Stomach (tissue), 9 donors: ENCODE measurements around the gene LSR. TPM values are rescaled to one million over a fixed set of nuclear protein-coding genes. Genes with fewer than 3 reads are reported as not detected.

Experiments used
- DNase-seq, 2 donors: peaks; one replicate each; pipeline versions ENCODE4 v3.0.0 to v3.0.0-alpha.2; 2013 to 2019
- H3K27ac ChIP-seq, 5 donors: fragments of 200-600 bp in 4 of 5; sonication (generic) in 4 of 5; one replicate each; pipeline ENCODE4 v1.5.1; 2013 to 2019; ENCODE audit warnings: mild to moderate bottlenecking in 1 of 5, moderate library complexity in 1 of 5
- H3K27me3 ChIP-seq, 3 donors: fragments of 200-600 bp; sonication (generic); one replicate each; pipeline ENCODE4 v1.5.1; 2017 to 2019; ENCODE audit warnings: mixed run types in 1 of 3
- H3K36me3 ChIP-seq, 4 donors: fragments of 200-600 bp; sonication (generic); 1 replicate in 3 of 4; 2 replicates in 1 of 4; pipeline ENCODE4 v1.5.1; 2016 to 2019
- H3K4me1 ChIP-seq, 4 donors: fragments of 200-600 bp; sonication (generic); one replicate each; pipeline ENCODE4 v1.5.1; 2016 to 2019
- H3K4me3 ChIP-seq, 4 donors: fragments of 200-600 bp; sonication (generic) in 3 of 4; one replicate each; pipeline ENCODE4 v1.5.1; 2016 to 2019; ENCODE audit warnings: mild to moderate bottlenecking in 1 of 4
- H3K9me3 ChIP-seq, 4 donors: fragments of 200-600 bp; sonication (generic); one replicate each; pipeline ENCODE4 v1.5.1; 2016 to 2019
- CTCF ChIP-seq, 7 experiments: fragments of 450-650 bp in 4 of 7; fragments of 200-600 bp in 3 of 7; sonication (generic) in 3 of 7; IDR thresholded peaks; one replicate each; pipeline ENCODE4 v1.5.1; 2016 to 2019; ENCODE audit warnings: antibody characterized with exemption in 7 of 7, control low read depth in 2 of 7, mild to moderate bottlenecking in 1 of 7
- EP300 ChIP-seq: sonication (generic); formaldehyde crosslinking; IDR thresholded peaks from one replicate; pipeline ENCODE4 v1.6.1; 2017; ENCODE audit warnings: antibody characterized with exemption
- POLR2A ChIP-seq, 4 donors: fragments of 450-650 bp; IDR thresholded peaks; one replicate each; pipeline ENCODE4 v1.6.1; 2016; ENCODE audit warnings: antibody characterized with exemption in 4 of 4, control low read depth in 2 of 4, mild to moderate bottlenecking in 1 of 4, moderate library complexity in 1 of 4
- POLR2AphosphoS5 ChIP-seq, 3 donors: sonication (generic); formaldehyde crosslinking; IDR thresholded peaks; one replicate each; pipeline ENCODE4 v1.6.1; 2016; ENCODE audit warnings: antibody characterized with exemption in 3 of 3
- WGBS, 5 donors: extraction: QIAGEN DNeasy Blood & Tissue Kit in 3 of 5; methylation state at CpG; one replicate each; pipeline versions ENCODE4 v1.1.5 to v1.1.7; 2013 to 2018; 5-methylcytosine and 5-hydroxymethylcytosine counted together
- intact Hi-C: fragments of 100-400 bp; cut with DNase I; formaldehyde crosslinking; loops from one replicate; pipeline ENCODE4 v1.15.1; 2023; ENCODE audit warnings: low total_unique reads
- polyA plus RNA-seq, 3 donors: library from polyadenylated mRNA; stranded (reverse); fragments of 200-250 nt; gene quantifications; one replicate each; pipeline ENCODE4 v1.2.3, GENCODE V29; 2013
- total RNA-seq, 5 donors: library from RNA; depleted of rRNA; stranded (reverse); fragments of >200 nt; gene quantifications; one replicate each; pipeline versions ENCODE4 v1.1.0 to v1.2.3, GENCODE V29; 2014 to 2016
- donor health status: healthy with polysubstance abuse.
- donor health status: Bipolar disorder and iron deficiency.
- donor health status: healthy.

Gene LSR
- total and polyA plus RNA-seq, 8 donors, result 17.9 to 174 (median 78.6) TPM

GRCh38 chr19:35301961-35302360 is 53.2 kb downstream of the LSR start:
- Histone ChIP-seq H3K9me3 (no peaks in the 10 kb centered on the region), H3K27ac (no peak overlapping the region), H3K36me3 (no peaks in the 10 kb centered on the region), H3K27me3 (peaks cover 0 to 44% (median 4%) of the 10 kb centered on the region in 3 donors), H3K4me1 (no peaks in the 10 kb centered on the region), H3K4me3 (no peak overlapping the region)
- TF ChIP-seq POLR2A (IDR thresholded peaks at IDR 0.05) (no peak), CTCF (IDR thresholded peaks at IDR 0.05) (no peak), EP300 (no peak)
- no peak for DNase-seq
- intact Hi-C loops, result no loop called here
- WGBS, 5 donors, result 82 to 100% (median 95%) methylated on average over 2 of the region's 2 CpGs

- TF ChIP-seq POLR2AphosphoS5 (IDR thresholded peaks at IDR 0.05), result no peak
- TF ChIP-seq CTCF (IDR thresholded peaks at IDR 0.05), result no peak
- TF ChIP-seq POLR2A (IDR thresholded peaks at IDR 0.05), result no peak
- TF ChIP-seq EP300, result no peak
- Histone ChIP-seq H3K27me3 (peaks cover 0 to 43% (median 4%) of the 10 kb centered on the region in 3 donors), H3K4me1 (no peaks in the 10 kb centered on the region), H3K9me3 (no peaks in the 10 kb centered on the region), H3K4me3 (no peak overlapping the region), H3K36me3 (no peaks in the 10 kb centered on the region), H3K27ac (no peak overlapping the region)
- no peak for DNase-seq
- intact Hi-C loops, result no loop called here
- 79 to 87% (median 82%) methylated on average over 4 to 16 of the region's 16 CpGs for WGBS, 5 donors
These were observed 53.6 kb downstream of the LSR start for GRCh38 chr19:35302446-35302845.

GRCh38 chr19:35303357-35303915 is 54.6 kb downstream of the LSR start:
- no peak overlapping the region for H3K27ac ChIP-seq
- DNase-seq, result no peak
- intact Hi-C loops, result no loop called here
- TF ChIP-seq EP300 (no peak), POLR2AphosphoS5 (IDR thresholded peaks at IDR 0.05) (no peak), POLR2A (IDR thresholded peaks at IDR 0.05) (no peak), CTCF (IDR thresholded peaks at IDR 0.05) (no peak)
- no peak overlapping the region for H3K4me3 ChIP-seq
- H3K27me3 ChIP-seq, result peaks cover 0 to 36% (median 4%) of the 10 kb centered on the region in 3 donors
- no peaks in the 10 kb centered on the region for H3K4me1 ChIP-seq
- H3K9me3 ChIP-seq, result no peaks in the 10 kb centered on the region
- WGBS, 5 donors, result 71 to 93% (median 85%) methylated on average over 6 of the region's 6 CpGs
- H3K36me3 ChIP-seq, result no peaks in the 10 kb centered on the region

GRCh38 chr19:35304036-35304435 is 55.2 kb downstream of the LSR start:
- no peak for DNase-seq
- Histone ChIP-seq H3K9me3 (no peaks in the 10 kb centered on the region), H3K4me3 (no peak overlapping the region), H3K27me3 (peaks cover 0 to 34% (median 4%) of the 10 kb centered on the region in 3 donors), H3K27ac (no peak overlapping the region), H3K4me1 (no peaks in the 10 kb centered on the region), H3K36me3 (no peaks in the 10 kb centered on the region)
- TF ChIP-seq EP300, result no peak
- TF ChIP-seq CTCF (IDR thresholded peaks at IDR 0.05), result no peak
- TF ChIP-seq POLR2A (IDR thresholded peaks at IDR 0.05), result no peak
- no peak for TF ChIP-seq POLR2AphosphoS5 (IDR thresholded peaks at IDR 0.05)
- intact Hi-C loops, result no loop called here
- 79 to 86% (median 80%) methylated on average over 11 of the region's 11 CpGs for WGBS, 5 donors
